Stimulated activated naive CD8-positive, alpha-beta T cell treated with anti-CD3 and anti-CD28 coated beads, Interleukin-15, Interleukin-2, amounts not matched to agents 100 ng/mL and 50 ng/mL, for 24 hours (primary cell): ENCODE data around the gene POU2F3.

Source experiments
- H3K27ac Mint-ChIP-seq: one replicate; pipeline ENCODE4 v1.8.0; 2021; ENCODE audit warnings: mild to moderate bottlenecking, mixed read lengths
- H3K27me3 Mint-ChIP-seq: one replicate; pipeline ENCODE4 v1.8.0; 2021; ENCODE audit warnings: mixed read lengths
- H3K36me3 Mint-ChIP-seq: one replicate; pipeline ENCODE4 v1.8.0; 2021; ENCODE audit warnings: low read depth, mixed read lengths
- H3K4me1 Mint-ChIP-seq: one replicate; pipeline ENCODE4 v1.8.0; 2021; ENCODE audit warnings: low read depth, mixed read lengths
- H3K4me3 Mint-ChIP-seq: one replicate; pipeline ENCODE4 v1.8.0; 2021; ENCODE audit warnings: mild to moderate bottlenecking, mixed read lengths
- H3K9me3 Mint-ChIP-seq: one replicate; pipeline ENCODE4 v1.8.0; 2021; ENCODE audit warnings: mixed read lengths

The POU2F3 gene

DNA sequence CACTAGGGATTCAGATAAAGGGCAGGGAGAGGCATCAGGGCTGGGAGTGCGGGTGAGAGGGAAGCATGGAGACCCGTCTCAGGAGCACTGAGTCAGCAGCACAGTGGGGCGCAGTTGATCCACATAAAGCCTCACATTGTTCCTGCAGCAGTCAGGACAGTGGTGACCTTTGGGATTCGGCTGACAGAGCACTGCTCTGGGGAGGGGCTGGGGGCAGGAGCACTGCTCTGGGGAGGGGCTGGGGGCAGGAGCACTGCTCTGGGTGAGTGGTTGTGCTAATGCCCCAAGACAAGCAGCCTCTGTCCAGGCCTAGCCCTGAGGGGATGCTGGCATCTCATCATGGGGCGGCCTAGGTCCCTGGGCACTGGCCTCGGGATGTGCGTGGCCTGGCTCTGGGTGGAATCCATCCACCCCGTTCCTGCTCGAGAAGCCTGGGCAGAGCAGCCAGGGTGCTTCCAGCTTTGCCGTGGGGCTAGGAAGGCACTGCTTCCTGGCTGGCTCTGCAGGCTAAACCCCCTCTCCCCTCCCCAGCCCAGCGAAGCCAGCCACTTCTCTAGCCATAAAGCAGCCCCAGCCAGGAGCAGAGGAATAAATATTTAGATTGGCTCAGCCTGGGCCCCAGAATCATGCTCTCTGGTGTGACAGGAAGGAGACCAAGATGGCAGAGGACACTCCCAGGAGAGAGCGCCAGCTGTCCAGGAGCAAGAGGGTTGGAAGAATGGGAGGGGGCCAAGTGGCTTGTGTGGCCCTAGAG is 21.8 kb upstream of the POU2F3 start:
- Mint-ChIP-seq H3K27ac (no peak overlapping the region), H3K4me3 (no peak overlapping the region), H3K36me3 (no peaks in the 10 kb centered on the region), H3K9me3 (no peaks in the 10 kb centered on the region), H3K27me3 (no peaks in the 10 kb centered on the region), H3K4me1 (peaks cover 8% of the 10 kb centered on the region)

DNA sequence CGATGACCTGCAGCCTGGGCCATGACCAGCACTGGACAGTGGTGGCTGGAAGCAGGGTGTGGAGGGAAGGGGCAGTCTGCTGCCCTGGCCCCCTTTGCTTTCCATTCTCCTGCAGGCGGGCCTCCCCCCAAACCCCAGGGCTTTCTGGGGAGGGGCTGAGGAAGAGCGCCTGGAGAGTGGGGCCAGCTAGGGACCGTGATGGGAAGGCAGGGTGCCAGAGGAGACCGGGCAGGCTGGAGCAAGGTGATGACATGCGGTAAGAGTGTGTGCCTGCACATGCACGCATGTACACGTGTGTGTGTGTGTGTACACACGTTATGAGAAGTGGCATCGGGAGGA is 21.3 kb upstream of the POU2F3 start:
- Mint-ChIP-seq H3K36me3 (no peaks in the 10 kb centered on the region), H3K27ac (no peak overlapping the region), H3K4me1 (peaks cover 8% of the 10 kb centered on the region), H3K27me3 (no peaks in the 10 kb centered on the region), H3K4me3 (no peak overlapping the region), H3K9me3 (no peaks in the 10 kb centered on the region)

DNA sequence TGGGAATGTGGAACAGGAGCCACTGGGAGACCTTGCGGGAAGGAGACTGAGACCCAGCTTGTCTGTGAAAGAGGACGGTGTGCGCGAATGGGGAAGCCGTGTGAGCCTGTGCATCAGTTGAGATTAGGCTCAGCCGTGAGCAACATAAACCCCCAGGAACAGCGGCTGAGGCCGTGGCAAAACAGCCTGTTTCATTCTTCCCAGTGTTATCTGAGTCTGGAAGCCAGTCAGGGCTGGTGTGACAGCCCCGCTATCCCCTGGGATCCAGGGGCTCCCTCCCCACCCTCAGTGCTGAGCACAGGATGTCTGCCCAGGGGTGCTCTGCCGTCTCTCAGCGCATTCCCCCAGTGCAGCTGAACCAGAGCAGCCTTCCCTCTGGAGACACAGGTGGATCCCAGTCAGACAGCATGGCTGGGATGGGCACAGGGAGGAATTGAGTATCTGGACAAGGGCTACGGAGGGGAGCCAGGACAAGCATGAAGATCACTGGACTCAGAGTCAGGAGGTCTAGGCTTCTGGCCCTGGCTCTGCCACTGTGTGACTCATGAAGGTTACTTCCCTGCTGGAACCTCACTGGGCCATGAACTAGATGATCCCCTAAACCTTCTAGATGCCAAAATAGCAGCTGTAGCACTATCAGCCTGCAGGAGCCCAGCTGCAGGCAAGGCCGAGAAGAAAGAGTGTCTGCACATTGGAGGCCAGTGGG is 20.6 kb upstream of the POU2F3 start:
- Mint-ChIP-seq H3K27me3 (peaks cover 2% of the 10 kb centered on the region), H3K4me1 (peaks cover 8% of the 10 kb centered on the region), H3K4me3 (no peak overlapping the region), H3K36me3 (no peaks in the 10 kb centered on the region), H3K27ac (no peak overlapping the region), H3K9me3 (no peaks in the 10 kb centered on the region)

DNA sequence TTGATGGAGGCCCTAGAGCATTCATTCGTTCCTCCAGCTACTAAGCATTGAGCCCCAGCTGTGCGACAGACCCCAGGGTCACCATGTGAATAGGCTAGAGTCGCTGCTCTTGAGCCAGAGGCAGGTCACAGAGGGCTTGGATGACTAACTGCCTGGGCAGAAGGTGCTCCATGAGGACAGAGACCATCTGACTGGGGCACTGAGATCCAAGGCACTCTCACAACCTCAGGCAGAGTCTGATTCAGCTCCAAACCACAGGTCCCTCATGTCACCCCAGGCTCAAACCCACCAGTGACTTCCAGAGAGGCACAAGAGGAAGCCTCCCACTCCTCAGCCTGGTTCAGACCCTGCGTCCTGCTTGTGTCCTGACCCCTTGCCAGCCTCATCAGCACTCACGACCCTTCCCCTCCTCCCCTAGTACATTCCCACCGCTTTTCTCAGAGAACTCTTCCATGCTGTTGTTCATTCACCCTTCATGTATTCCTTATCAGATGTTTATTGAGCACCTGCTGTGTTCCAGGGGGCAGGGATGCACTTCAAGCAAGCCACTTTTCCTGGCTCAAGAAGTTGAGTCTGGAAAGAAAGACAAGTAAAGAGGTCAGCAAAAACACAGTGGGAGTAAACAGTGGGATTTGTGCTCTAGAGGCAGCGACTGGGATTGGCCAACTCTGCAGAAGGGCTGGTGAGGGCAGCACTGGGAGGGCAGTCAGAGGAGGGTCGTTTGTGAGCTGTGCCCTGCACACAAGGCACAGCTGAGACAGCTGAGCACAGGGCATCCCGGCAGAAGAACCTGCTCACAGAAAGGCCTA is 19.8 kb upstream of the POU2F3 start:
- no peak overlapping the region for H3K27ac Mint-ChIP-seq
- peaks cover 5% of the 10 kb centered on the region for H3K27me3 Mint-ChIP-seq
- H3K36me3 Mint-ChIP-seq = no peaks in the 10 kb centered on the region
- peaks cover 15% of the 10 kb centered on the region for H3K4me1 Mint-ChIP-seq
- H3K4me3 Mint-ChIP-seq = no peak overlapping the region
- H3K9me3 Mint-ChIP-seq = no peaks in the 10 kb centered on the region

DNA sequence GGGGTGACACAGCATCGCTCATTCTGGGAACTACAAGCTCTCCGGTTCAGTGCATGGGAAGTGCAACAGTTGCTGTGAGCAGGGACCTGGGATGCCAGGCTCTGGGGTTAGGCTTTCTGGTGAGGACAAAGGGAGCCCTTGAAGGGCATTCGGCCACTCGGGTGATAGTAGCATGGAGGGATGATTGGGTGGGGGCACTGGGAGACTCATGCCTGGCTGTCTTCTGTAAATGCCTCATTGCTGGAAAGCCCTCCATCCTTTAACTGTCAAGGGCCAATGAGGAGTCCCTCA is 19.2 kb upstream of the POU2F3 start:
- peaks cover 19% of the 10 kb centered on the region for H3K4me1 Mint-ChIP-seq
- no peak overlapping the region for H3K27ac Mint-ChIP-seq
- no peaks in the 10 kb centered on the region for H3K36me3 Mint-ChIP-seq
- H3K9me3 Mint-ChIP-seq = no peaks in the 10 kb centered on the region
- no peak overlapping the region for H3K4me3 Mint-ChIP-seq
- peaks cover 5% of the 10 kb centered on the region for H3K27me3 Mint-ChIP-seq

DNA sequence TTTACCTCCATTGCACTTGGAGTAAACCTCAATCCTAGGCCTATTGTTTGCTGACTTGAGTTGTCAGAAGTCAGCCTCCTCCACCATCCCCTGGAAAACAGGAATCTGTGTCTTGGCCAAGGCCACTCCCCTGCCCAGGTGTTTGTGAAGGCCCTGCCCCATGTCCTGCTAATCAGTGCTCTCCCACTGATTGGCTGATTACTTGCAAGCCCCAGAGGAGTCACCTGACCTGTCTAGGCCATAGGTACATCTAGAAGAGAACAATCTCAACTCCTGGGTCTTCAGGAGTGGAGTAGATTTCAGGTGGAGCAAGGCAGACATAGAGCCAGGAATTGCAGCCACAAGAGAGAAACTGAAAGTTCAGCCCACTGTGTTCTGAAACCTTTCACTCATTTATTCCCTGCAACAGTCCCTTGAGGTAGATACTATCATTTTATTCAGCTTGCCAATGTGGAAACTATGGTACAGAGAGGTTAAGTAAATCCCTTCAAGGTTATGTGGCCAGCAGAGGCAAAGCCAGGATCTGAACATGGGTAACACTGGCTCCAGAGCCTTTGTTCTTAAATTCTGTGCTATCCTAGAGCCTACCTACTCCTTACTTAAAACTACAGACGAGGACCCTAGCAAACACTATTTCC is 18.7 kb upstream of the POU2F3 start:
- peaks cover 21% of the 10 kb centered on the region for H3K4me1 Mint-ChIP-seq
- no peaks in the 10 kb centered on the region for H3K36me3 Mint-ChIP-seq
- peaks cover 7% of the 10 kb centered on the region for H3K27me3 Mint-ChIP-seq
- H3K27ac Mint-ChIP-seq = no peak overlapping the region
- H3K4me3 Mint-ChIP-seq = no peak overlapping the region
- no peaks in the 10 kb centered on the region for H3K9me3 Mint-ChIP-seq

DNA sequence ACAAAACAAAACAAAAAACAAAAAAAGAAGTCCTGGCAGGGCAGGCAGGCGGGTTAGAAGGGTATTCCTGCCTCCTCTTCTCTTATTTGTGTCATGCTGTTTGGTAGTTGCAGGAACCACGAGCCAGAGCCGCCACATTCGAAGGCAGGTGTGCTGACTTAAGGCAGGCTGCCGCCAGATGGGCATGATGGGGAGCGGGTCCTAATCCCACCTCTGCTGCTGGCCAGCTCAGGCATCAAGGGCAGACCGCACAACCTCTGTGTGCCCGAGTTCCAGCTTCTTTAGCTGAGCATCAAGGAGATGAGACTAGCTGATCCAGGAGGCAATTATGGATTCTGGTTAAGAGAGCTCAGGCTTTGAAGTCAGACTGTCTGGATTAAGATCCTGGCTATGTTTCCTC is 17.0 kb upstream of the POU2F3 start:
- Mint-ChIP-seq H3K4me3 (no peak overlapping the region), H3K36me3 (no peaks in the 10 kb centered on the region), H3K27me3 (peaks cover 7% of the 10 kb centered on the region), H3K9me3 (no peaks in the 10 kb centered on the region), H3K27ac (no peak overlapping the region), H3K4me1 (peaks cover 21% of the 10 kb centered on the region)

DNA sequence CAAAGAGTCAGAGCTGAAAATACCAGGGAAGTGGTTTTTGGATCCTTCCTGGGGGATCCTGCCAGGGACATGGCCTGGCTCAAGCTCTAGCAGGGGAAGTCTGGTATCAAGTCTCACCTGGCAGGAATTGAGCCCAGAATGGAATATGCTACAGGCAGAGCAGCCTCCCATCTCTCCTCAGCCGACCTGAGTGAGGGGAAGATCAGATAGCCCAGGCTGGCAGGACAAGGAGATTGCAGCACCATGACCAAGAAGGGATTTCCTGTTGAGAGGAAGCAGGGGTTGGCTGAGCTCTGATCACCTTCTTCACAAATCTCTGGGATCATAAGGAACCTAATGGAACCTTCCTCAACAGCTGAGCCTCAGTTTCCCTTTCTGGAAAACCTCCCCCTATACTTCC is 16.1 kb upstream of the POU2F3 start:
- H3K4me3 Mint-ChIP-seq = no peak overlapping the region
- H3K27ac Mint-ChIP-seq = no peak overlapping the region
- H3K9me3 Mint-ChIP-seq = no peaks in the 10 kb centered on the region
- H3K36me3 Mint-ChIP-seq = no peaks in the 10 kb centered on the region
- H3K27me3 Mint-ChIP-seq = peaks cover 7% of the 10 kb centered on the region
- H3K4me1 Mint-ChIP-seq = peaks cover 21% of the 10 kb centered on the region

DNA sequence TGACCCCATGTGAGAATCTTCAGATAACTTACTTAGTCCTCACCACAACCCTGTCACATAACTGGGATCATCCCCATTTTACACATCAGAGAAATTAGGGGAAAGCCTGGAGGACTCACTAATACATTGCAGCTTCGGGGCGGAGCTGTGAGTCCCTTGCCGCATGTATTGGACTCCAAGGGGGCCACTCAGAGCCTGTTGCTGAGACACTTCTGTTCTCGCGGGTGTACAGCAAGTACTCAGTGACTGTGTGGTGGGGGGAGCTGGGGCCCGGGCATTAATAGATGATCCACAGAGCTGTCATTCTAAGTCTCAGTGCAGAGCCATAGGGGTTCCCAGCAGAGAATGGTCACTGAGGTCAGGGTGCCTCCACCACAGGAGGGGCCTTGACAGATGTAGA is 15.6 kb upstream of the POU2F3 start:
- Mint-ChIP-seq H3K4me3 (no peak overlapping the region), H3K36me3 (no peaks in the 10 kb centered on the region), H3K27ac (no peak overlapping the region), H3K9me3 (no peaks in the 10 kb centered on the region), H3K4me1 (peaks cover 21% of the 10 kb centered on the region), H3K27me3 (peaks cover 7% of the 10 kb centered on the region)

DNA sequence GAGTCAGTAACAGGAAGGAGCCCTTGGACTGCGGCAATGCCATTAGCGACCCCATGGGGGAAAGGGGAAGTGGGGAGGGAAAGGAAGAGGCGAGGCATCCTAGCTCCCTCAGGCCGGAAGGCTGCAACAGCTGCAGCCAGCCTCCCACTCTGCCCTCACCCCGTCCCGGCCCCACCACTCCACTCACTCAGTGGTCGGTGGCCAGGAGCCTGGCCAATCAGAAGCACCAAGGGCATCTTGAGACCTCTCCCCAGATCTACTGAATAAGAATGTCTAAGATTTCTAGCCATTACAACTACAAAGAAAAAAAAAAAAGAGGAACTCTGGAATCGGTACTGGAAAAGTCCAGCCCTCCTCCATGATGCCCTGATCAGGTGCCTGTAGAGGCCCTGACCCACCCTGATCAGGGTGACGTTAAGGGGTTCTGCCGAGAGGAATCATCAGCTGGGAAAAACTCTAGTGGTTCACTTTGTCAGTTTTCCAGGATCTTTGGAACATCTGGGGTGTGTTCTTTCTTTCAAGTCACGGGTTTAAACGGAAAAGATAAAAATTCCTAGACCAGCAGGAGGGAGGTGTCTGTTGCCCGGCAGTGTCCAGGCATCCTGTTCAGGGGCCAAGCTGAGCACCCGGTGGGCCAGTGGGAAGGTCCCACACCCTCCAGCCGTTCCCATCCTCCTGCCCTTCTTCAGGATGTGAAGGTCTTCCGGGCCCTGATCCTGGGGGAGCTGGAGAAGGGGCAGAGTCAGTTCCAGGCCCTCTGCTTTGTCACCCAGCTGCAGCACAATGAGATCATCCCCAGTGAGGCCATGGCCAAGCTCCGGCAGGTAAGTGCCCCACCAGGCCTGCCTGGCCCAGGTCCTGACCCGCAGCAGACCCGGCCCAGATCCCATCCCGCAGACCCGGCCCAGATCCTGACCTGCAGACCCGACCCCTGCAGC is 14.7 kb upstream of the POU2F3 start:
- Mint-ChIP-seq H3K36me3 (no peaks in the 10 kb centered on the region), H3K27me3 (peaks cover 7% of the 10 kb centered on the region), H3K27ac (no peak overlapping the region), H3K4me1 (peaks cover 21% of the 10 kb centered on the region), H3K9me3 (no peaks in the 10 kb centered on the region), H3K4me3 (no peak overlapping the region)

DNA sequence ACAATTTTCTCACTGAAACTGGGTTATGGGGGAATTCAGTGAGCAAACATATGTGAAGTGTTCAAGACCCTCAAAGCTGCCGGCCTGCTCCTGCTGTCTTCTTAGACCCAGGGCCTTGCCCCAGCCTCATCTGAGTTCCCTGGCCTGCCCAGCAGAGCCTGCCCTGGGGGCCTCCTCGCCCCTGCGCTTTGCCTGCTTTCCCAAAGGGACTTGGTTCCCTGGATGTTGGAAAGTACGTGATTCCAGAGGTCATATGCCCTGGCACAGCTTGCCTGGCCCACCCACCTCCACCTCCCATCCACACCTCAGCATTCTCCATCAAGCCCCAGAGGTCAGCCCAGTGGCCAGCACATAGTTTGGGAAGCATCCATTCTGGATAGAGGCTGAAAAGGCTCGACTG is 13.7 kb upstream of the POU2F3 start:
- Mint-ChIP-seq H3K4me3 (no peak overlapping the region), H3K4me1 (peaks cover 18% of the 10 kb centered on the region), H3K36me3 (no peaks in the 10 kb centered on the region), H3K9me3 (no peaks in the 10 kb centered on the region), H3K27me3 (peaks cover 7% of the 10 kb centered on the region), H3K27ac (no peak overlapping the region)

DNA sequence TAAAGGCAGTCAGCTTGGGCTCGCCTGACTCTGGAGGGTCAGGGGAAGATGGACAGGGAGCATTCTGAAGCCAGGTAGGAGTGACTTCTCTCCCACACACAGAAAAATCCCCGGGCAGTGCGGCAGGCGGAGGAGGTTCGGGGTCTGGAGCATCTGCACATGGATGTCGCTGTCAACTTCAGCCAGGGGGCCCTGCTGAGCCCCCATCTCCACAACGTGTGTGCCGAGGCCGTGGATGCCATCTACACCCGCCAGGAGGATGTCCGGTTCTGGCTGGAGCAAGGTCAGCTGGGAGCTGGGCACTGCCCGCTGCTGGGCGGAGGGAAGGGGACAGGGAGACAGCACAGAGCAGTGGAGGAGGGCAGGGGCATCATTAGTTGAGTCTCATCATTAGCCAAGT is 13.2 kb upstream of the POU2F3 start:
- H3K4me3 Mint-ChIP-seq = no peak overlapping the region
- H3K4me1 Mint-ChIP-seq = peaks cover 13% of the 10 kb centered on the region
- H3K27me3 Mint-ChIP-seq = peaks cover 7% of the 10 kb centered on the region
- no peaks in the 10 kb centered on the region for H3K36me3 Mint-ChIP-seq
- H3K9me3 Mint-ChIP-seq = no peaks in the 10 kb centered on the region
- no peak overlapping the region for H3K27ac Mint-ChIP-seq

DNA sequence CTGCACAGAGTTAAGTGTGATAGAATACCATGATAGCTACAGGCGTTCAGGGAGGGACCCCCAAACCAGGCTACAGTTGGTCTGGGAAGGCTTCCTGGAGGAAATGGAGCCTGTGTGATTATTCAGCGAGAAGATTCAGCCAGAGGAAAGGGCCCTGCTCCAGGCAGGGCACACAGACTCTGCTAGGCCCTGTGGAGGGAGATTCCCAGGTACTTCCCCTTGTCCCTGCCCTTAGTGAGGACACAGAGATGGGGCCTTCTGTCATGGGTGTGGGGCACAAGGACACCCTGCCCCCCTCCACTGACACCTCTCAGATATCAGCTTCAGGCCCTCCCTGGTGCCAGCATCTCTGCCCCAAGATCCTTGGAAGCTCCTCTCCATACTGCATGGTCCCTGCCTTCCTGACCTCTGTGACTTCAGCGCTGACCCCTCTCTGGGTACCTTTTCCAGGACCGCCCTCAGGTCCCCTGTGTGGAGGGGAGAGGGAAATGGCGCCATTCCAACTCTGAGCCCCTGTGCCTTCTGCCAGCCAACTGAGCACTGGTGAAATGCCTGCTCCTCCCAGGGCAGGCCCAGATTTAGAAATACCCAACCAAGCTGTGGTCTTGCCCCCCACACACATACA is 12.6 kb upstream of the POU2F3 start:
- H3K9me3 Mint-ChIP-seq = no peaks in the 10 kb centered on the region
- no peak overlapping the region for H3K4me3 Mint-ChIP-seq
- no peaks in the 10 kb centered on the region for H3K36me3 Mint-ChIP-seq
- H3K4me1 Mint-ChIP-seq = peaks cover 13% of the 10 kb centered on the region
- H3K27me3 Mint-ChIP-seq = peaks cover 7% of the 10 kb centered on the region
- H3K27ac Mint-ChIP-seq = no peak overlapping the region

DNA sequence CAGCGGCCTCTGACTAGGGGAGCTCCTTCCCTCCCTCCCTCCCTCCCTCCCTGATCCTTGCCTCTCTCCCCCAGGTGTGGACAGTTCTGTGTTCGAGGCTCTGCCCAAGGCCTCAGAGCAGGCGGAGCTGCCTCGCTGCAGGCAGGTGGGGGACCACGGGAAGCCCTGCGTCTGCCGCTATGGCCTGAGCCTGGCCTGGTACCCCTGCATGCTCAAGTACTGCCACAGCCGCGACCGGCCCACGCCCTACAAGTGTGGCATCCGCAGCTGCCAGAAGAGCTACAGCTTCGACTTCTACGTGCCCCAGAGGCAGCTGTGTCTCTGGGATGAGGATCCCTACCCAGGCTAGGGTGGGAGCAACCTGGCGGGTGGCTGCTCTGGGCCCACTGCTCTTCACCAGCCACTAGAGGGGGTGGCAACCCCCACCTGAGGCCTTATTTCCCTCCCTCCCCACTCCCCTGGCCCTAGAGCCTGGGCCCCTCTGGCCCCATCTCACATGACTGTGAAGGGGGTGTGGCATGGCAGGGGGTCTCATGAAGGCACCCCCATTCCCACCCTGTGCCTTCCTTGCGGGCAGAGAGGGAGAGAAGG is 11.1 kb upstream of the POU2F3 start:
- H3K27me3 Mint-ChIP-seq = peaks cover 7% of the 10 kb centered on the region
- no peak overlapping the region for H3K4me3 Mint-ChIP-seq
- no peak overlapping the region for H3K27ac Mint-ChIP-seq
- peaks cover 13% of the 10 kb centered on the region for H3K4me1 Mint-ChIP-seq
- H3K36me3 Mint-ChIP-seq = no peaks in the 10 kb centered on the region
- H3K9me3 Mint-ChIP-seq = no peaks in the 10 kb centered on the region
